Omental fat pad (tissue), 4 donors: ENCODE data around the gene KCNJ6. TPM values are rescaled to one million over a fixed set of nuclear protein-coding genes. Genes with fewer than 3 reads are reported as not detected.
"Not testable (repeated sequence)": the region's sequence is repeated elsewhere in the genome, so short reads cannot be mapped to it uniquely, and the experiment has no call there.

Source experiments
- ATAC-seq: fragments of 150-250 bp; one replicate; pipeline ENCODE4 v1.9.1; 2016; ENCODE audit warnings: mild to moderate bottlenecking, moderate library complexity; ENCODE audit not compliant: low FRiP score
- DNase-seq: peaks from one replicate; pipeline ENCODE4 v3.0.0-alpha.2; 2019; ENCODE audit warnings: low spot score
- CTCF ChIP-seq, 3 donors: fragments of 450-650 bp; IDR thresholded peaks; one replicate each; pipeline ENCODE4 v1.5.1; 2016 to 2017; ENCODE audit warnings: antibody characterized with exemption in 3 of 3, mild to moderate bottlenecking in 3 of 3, moderate library complexity in 2 of 3
- total RNA-seq, 4 donors: library from RNA; depleted of rRNA; stranded (reverse); fragments of >200 nt; gene quantifications; one replicate each; pipeline ENCODE4 v1.1.0, GENCODE V29; 2016

Gene KCNJ6
- total RNA-seq, 4 donors from 2014 or later: not detected

- ATAC-seq (no peak), DNase-seq (no peak)
- TF ChIP-seq CTCF (IDR thresholded peaks at IDR 0.05): no peak
These were observed 258.0 kb downstream of the KCNJ6 start for GRCh38 chr21:37658121-37658816.

GRCh38 chr21:37656899-37657298 lies 259.4 kb downstream of the KCNJ6 start:
- no peak for ATAC-seq
- no peak for DNase-seq
- TF ChIP-seq CTCF (IDR thresholded peaks at IDR 0.05): no peak

GRCh38 chr21:37655611-37656300 lies 260.5 kb downstream of the KCNJ6 start:
- DNase-seq: no peak
- TF ChIP-seq CTCF (IDR thresholded peaks at IDR 0.05): no peak
- ATAC-seq: no peak

GRCh38 chr21:37654596-37654995 lies 261.7 kb downstream of the KCNJ6 start:
- no peak for TF ChIP-seq CTCF (IDR thresholded peaks at IDR 0.05)
- ATAC-seq: no peak
- DNase-seq: no peak

GRCh38 chr21:37653201-37653600 lies 263.1 kb downstream of the KCNJ6 start:
- ATAC-seq (no peak), DNase-seq (no peak)
- TF ChIP-seq CTCF (IDR thresholded peaks at IDR 0.05): no peak

- ATAC-seq (no peak), DNase-seq (no peak)
- TF ChIP-seq CTCF (IDR thresholded peaks at IDR 0.05): no peak
These were observed 268.5 kb downstream of the KCNJ6 start for GRCh38 chr21:37647781-37648180.

GRCh38 chr21:37646761-37647160 lies 269.5 kb downstream of the KCNJ6 start:
- DNase-seq, ATAC-seq: not testable (repeated sequence)
